OCI-LY1 (cell line): ENCODE measurements around the gene HUS1.
"Not testable (repeated sequence)": the region's sequence is repeated elsewhere in the genome, so short reads cannot be mapped to it uniquely, and the experiment has no call there.

Experiments
- H2AFZ ChIP-seq: fragments of 200-600 bp; sonication (generic), shearing (Covaris generic); 2 replicates; pipeline ENCODE4 v1.6.0; 2014; ENCODE audit warnings: antibody characterized with exemption, mild to moderate bottlenecking, low read length
- H3F3A ChIP-seq: fragments of 200-600 bp; sonication (generic), shearing (Covaris generic); 2 replicates; pipeline ENCODE4 v1.6.0; 2014; ENCODE audit warnings: mild to moderate bottlenecking, antibody characterized with exemption, low read length, moderate library complexity; ENCODE audit not compliant: insufficient read depth
- H3K27ac ChIP-seq: fragments of 200-600 bp; sonication (generic); 2 replicates; pipeline ENCODE4 v1.5.1; 2014; ENCODE audit warnings: low read length, mixed run types, mild to moderate bottlenecking, low read depth; ENCODE audit not compliant: poor library complexity, severe bottlenecking
- H3K27me3 ChIP-seq: fragments of 200-600 bp; sonication (generic); 2 replicates; pipeline ENCODE4 v1.6.0; 2014; ENCODE audit warnings: antibody characterized with exemption, mild to moderate bottlenecking, low read length, moderate library complexity; ENCODE audit not compliant: insufficient read depth
- H3K36me3 ChIP-seq: fragments of 200-600 bp; sonication (generic); 2 replicates; pipeline ENCODE4 v1.6.1; 2014; ENCODE audit warnings: mild to moderate bottlenecking, antibody characterized with exemption, low read length, moderate library complexity, mixed read lengths; ENCODE audit not compliant: insufficient read depth
- H3K4me1 ChIP-seq: fragments of 200-600 bp; sonication (generic); 2 replicates; pipeline ENCODE4 v1.5.1; 2014; ENCODE audit warnings: mild to moderate bottlenecking, low read length, moderate library complexity; ENCODE audit not compliant: insufficient read depth, severe bottlenecking
- H3K4me2 ChIP-seq: fragments of 200-600 bp; sonication (generic), shearing (Covaris generic); 2 replicates; pipeline ENCODE4 v1.6.1; 2014; ENCODE audit warnings: low read length
- H3K4me3 ChIP-seq: fragments of 200-600 bp; sonication (generic); 2 replicates; pipeline ENCODE4 v1.5.1; 2014; ENCODE audit warnings: low read length, low read depth, mild to moderate bottlenecking, mixed read lengths; ENCODE audit not compliant: poor library complexity, severe bottlenecking
- H3K79me2 ChIP-seq: fragments of 200-600 bp; shearing (Covaris generic); 2 replicates; pipeline ENCODE4 v1.6.1; 2016; ENCODE audit warnings: mixed run types, low read length, mixed read lengths; ENCODE audit not compliant: insufficient read depth
- H3K9ac ChIP-seq: fragments of 200-600 bp; sonication (generic), shearing (Covaris generic); 2 replicates; pipeline ENCODE4 v1.6.1; 2014; ENCODE audit warnings: mild to moderate bottlenecking, low read length, mixed read lengths
- H3K9me2 ChIP-seq: fragments of 200-600 bp; sonication (generic), shearing (Covaris generic); 2 replicates; pipeline ENCODE4 v1.6.1; 2014; ENCODE audit warnings: low read depth, mild to moderate bottlenecking, low read length, mixed read lengths
- H3K9me3 ChIP-seq: fragments of 200-600 bp; shearing (Covaris generic); 2 replicates; pipeline ENCODE4 v1.6.1; 2014; ENCODE audit warnings: low read length, mixed read lengths
- H4K20me1 ChIP-seq: fragments of 200-600 bp; sonication (generic), shearing (Covaris generic); 2 replicates; pipeline ENCODE4 v1.6.0; 2016; ENCODE audit warnings: mild to moderate bottlenecking, low read length; ENCODE audit not compliant: insufficient read depth
- EZH2 ChIP-seq: fragments of 200-600 bp; sonication (generic), shearing (Covaris generic); IDR thresholded peaks from 2 replicates; pipeline ENCODE4 v1.8.0; 2017; ENCODE audit warnings: borderline replicate concordance, mixed run types, mild to moderate bottlenecking, antibody characterized with exemption, low read length, moderate library complexity, mixed read lengths
- TF ChIP-seq, protein P1 (sequence below): fragments of 200-600 bp; sonication (generic), shearing (Covaris generic); IDR thresholded peaks from 2 replicates; pipeline ENCODE4 v1.5.1; 2017; ENCODE audit warnings: mild to moderate bottlenecking, antibody characterized with exemption, low read length, moderate library complexity, mixed read lengths

HUS1 gene

DNA sequence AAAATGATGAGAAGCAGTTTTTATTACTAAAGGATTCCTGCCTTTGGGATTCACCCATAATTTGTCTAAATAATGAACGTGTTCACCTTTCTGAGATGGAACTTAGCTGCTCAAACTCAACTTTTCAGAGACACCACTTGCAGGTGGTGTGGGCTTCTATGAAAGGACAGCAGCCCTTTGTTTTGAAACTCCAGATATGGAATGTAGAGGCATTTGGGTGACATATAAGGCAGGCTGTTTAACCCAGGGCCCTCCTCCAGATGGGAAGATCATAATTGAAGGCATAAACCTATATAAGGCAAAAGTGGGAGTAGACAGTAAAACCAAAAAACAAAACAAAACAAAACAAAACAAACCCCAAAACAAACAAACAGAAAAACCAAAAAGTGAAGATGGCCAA is 11.9 kb upstream of the HUS1 start:
- Histone ChIP-seq H4K20me1 (no peaks in the 10 kb centered on the region), H3K79me2 (no peaks in the 10 kb centered on the region), H3K9me3 (no peaks in the 10 kb centered on the region), H3K27ac (peak overlapping the region; percentile 53), H3K4me3 (peak overlapping the region; percentile 59), H3K9me2 (no peaks in the 10 kb centered on the region), H3K4me1 (peaks cover 19% of the 10 kb centered on the region), H2AFZ (peak overlapping the region; percentile 49), H3K4me2 (peak overlapping the region; percentile 65), H3K36me3 (no peaks in the 10 kb centered on the region), H3K27me3 (no peaks in the 10 kb centered on the region), H3K9ac (peak overlapping the region; percentile 60), H3F3A (no peaks in the 10 kb centered on the region)
- TF ChIP-seq EZH2 = no peak
- TF ChIP-seq, protein P1, sequence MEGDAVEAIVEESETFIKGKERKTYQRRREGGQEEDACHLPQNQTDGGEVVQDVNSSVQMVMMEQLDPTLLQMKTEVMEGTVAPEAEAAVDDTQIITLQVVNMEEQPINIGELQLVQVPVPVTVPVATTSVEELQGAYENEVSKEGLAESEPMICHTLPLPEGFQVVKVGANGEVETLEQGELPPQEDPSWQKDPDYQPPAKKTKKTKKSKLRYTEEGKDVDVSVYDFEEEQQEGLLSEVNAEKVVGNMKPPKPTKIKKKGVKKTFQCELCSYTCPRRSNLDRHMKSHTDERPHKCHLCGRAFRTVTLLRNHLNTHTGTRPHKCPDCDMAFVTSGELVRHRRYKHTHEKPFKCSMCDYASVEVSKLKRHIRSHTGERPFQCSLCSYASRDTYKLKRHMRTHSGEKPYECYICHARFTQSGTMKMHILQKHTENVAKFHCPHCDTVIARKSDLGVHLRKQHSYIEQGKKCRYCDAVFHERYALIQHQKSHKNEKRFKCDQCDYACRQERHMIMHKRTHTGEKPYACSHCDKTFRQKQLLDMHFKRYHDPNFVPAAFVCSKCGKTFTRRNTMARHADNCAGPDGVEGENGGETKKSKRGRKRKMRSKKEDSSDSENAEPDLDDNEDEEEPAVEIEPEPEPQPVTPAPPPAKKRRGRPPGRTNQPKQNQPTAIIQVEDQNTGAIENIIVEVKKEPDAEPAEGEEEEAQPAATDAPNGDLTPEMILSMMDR = no peak

DNA sequence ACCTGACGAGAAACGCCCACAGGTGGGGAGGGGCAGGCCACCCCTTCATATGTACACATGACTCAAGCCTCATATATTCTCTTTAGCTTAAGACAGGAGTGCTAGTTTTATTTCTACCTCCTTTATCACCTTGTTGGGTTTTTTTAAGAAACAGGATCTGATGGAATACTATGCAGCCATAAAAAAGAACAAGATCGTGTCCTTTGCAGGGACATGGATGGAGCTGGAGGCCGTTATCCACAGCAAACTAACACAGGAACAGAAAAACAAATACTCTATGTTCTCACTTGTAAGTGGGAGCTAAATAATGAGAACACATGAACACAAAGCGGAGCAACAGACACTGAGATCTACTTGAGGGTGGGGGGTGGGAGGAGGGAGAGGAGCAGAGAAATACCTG is 11.2 kb upstream of the HUS1 start:
- Histone ChIP-seq H3K27ac (no peak overlapping the region), H3K4me3 (no peak overlapping the region), H3K27me3 (no peaks in the 10 kb centered on the region), H3K4me1 (peaks cover 19% of the 10 kb centered on the region), H3K79me2 (no peaks in the 10 kb centered on the region), H3F3A (no peaks in the 10 kb centered on the region), H3K36me3 (no peaks in the 10 kb centered on the region), H3K9ac (no peak overlapping the region), H4K20me1 (no peaks in the 10 kb centered on the region), H3K9me2 (no peaks in the 10 kb centered on the region), H3K4me2 (no peak overlapping the region), H3K9me3 (no peaks in the 10 kb centered on the region), H2AFZ (no peak overlapping the region)
- no peak for TF ChIP-seq EZH2
- TF ChIP-seq, protein P1 = no peak

DNA sequence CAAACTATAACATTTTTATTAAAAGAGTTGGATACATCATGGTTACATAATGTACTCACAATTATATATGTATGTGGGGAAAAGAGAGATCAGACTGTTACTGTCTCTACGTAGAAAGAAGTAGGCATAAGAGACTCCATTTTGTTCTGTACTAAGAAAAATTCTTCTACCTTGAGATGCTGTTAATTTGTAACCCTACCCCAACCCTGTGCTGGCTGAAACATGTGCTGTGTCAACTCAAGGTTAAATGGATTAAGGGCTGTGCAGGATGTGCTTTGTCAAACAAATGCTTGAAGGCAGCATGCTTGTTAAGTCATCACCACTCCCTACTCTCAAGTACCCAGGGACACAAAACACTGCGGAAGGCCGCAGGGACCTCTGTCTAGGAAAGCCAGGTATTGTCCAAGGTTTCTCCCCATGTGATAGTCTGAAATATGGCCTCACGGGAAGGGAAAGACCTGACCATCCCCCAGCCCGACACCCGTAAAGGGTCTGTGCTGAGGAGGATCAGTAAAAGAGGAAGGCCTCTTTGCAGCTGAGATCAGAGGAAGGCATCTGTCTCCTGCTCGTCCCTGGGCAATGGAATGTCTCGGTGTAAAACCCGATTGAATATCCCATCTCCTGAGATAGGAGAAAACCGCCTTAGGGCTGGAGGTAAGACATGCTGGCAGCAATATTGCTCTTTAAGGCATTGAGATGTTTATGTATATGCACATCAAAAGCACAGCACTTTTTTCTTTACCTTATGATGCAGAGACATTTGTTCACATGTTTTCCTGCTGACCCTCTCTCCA is 10.4 kb upstream of the HUS1 start:
- not testable (repeated sequence) for H4K20me1 ChIP-seq, H3K9me3 ChIP-seq, H3K27ac ChIP-seq, H3F3A ChIP-seq, H3K4me3 ChIP-seq, H2AFZ ChIP-seq, H3K9me2 ChIP-seq, H3K36me3 ChIP-seq, H3K4me2 ChIP-seq, H3K9ac ChIP-seq, H3K27me3 ChIP-seq, H3K79me2 ChIP-seq
- peaks cover 19% of the 10 kb centered on the region for H3K4me1 ChIP-seq
